Osteoblast (primary cell): ENCODE measurements around the gene ADGRL3. TPM values are rescaled to one million over a fixed set of nuclear protein-coding genes. Genes with fewer than 3 reads are reported as not detected.

Experiments used
- DNase-seq: peaks from one replicate; pipeline ENCODE4 v3.0.0; 2011; ENCODE audit warnings: low spot score, mixed read lengths; ENCODE audit not compliant: insufficient read length; ENCODE audit errors: missing footprints
- H2AFZ ChIP-seq: 2 replicates; pipeline ENCODE4 v1.6.0; 2011; ENCODE audit warnings: mild to moderate bottlenecking, low read length
- H3K27ac ChIP-seq: 2 replicates; pipeline ENCODE4 v1.5.1; 2011; ENCODE audit warnings: mild to moderate bottlenecking, low read depth, low read length, moderate library complexity
- H3K27me3 ChIP-seq: 2 replicates; pipeline ENCODE4 v1.6.0; 2012; ENCODE audit warnings: mild to moderate bottlenecking, control low read depth, inconsistent platforms, low read length, moderate library complexity; ENCODE audit not compliant: insufficient read depth
- H3K36me3 ChIP-seq: 2 replicates; pipeline ENCODE4 v1.5.1; 2011; ENCODE audit warnings: mild to moderate bottlenecking, low read length, control low read depth, moderate library complexity; ENCODE audit not compliant: insufficient read depth
- H3K4me1 ChIP-seq: 2 replicates; pipeline ENCODE4 v1.5.1; 2011; ENCODE audit warnings: mild to moderate bottlenecking, low read length, control low read depth, moderate library complexity; ENCODE audit not compliant: insufficient read depth
- H3K4me2 ChIP-seq: 2 replicates; pipeline ENCODE4 v1.6.0; 2011; ENCODE audit warnings: mild to moderate bottlenecking, low read length; ENCODE audit not compliant: insufficient read depth
- H3K4me3 ChIP-seq: fragments of 200-600 bp; sonication (generic); 3 replicates; pipeline ENCODE4 v1.5.1; 2012; ENCODE audit warnings: mild to moderate bottlenecking, low read length, inconsistent platforms; ENCODE audit not compliant: insufficient read depth
- H3K79me2 ChIP-seq: 2 replicates; pipeline ENCODE4 v1.6.0; 2012; ENCODE audit warnings: mild to moderate bottlenecking, low read length, control low read depth, inconsistent platforms; ENCODE audit not compliant: insufficient read depth
- H3K9me3 ChIP-seq: 2 replicates; pipeline ENCODE4 v1.5.1; 2011; ENCODE audit warnings: low read depth, low read length, control low read depth
- H4K20me1 ChIP-seq: 2 replicates; pipeline ENCODE4 v1.6.0; 2012; ENCODE audit warnings: mild to moderate bottlenecking, low read length, control low read depth; ENCODE audit not compliant: insufficient read depth
- CTCF ChIP-seq: IDR thresholded peaks from 2 replicates; pipeline ENCODE4 v1.5.1; 2011; ENCODE audit warnings: mild to moderate bottlenecking, low read depth, low read length, moderate library complexity; ENCODE audit errors: extremely low read depth
- total RNA-seq: library from RNA; depleted of rRNA; stranded (reverse); fragments of >200 nt; gene quantifications from 2 replicates; pipeline ENCODE4 v1.2.3, GENCODE V29; 2012

The ADGRL3 gene
- total RNA-seq, 1 donor, result not detected

DNA sequence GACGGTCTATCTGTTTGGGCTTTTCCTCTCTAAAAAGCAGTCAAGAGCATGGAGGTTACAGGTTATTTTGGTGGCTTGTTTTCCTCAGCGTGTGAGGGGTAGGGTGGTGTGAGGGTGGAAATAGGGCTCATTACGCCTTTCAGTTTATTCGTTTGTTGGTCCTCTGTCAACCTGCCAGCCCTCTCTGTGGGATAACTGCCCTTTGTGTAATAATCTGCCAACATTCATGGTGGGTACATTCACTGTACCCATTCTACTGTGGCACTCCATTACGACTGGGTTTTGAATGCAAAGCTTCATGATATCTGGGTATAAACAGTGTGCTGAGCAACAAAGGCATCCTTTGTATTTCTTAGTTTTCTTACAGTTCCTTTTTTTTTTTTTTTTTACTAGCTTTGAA, 136.4 kb downstream of the ADGRL3 start:
- no peaks in the 10 kb centered on the region for H4K20me1 ChIP-seq
- no peak for TF ChIP-seq CTCF
- no peaks in the 10 kb centered on the region for H3K27me3 ChIP-seq
- H3K9me3 ChIP-seq, result no peaks in the 10 kb centered on the region
- no peak overlapping the region for H2AFZ ChIP-seq
- no peak overlapping the region for H3K4me2 ChIP-seq
- H3K4me1 ChIP-seq, result no peaks in the 10 kb centered on the region
- no peak overlapping the region for H3K4me3 ChIP-seq
- no peaks in the 10 kb centered on the region for H3K36me3 ChIP-seq
- no peak overlapping the region for H3K27ac ChIP-seq
- H3K79me2 ChIP-seq, result no peaks in the 10 kb centered on the region
- DNase-seq, result peak; percentile 8

- no peaks in the 10 kb centered on the region for H3K27me3 ChIP-seq
- H3K4me3 ChIP-seq, result no peak overlapping the region
- H3K4me2 ChIP-seq, result no peak overlapping the region
- no peaks in the 10 kb centered on the region for H3K4me1 ChIP-seq
- H3K36me3 ChIP-seq, result no peaks in the 10 kb centered on the region
- no peaks in the 10 kb centered on the region for H4K20me1 ChIP-seq
- DNase-seq, result no peak
- no peak overlapping the region for H2AFZ ChIP-seq
- H3K79me2 ChIP-seq, result no peaks in the 10 kb centered on the region
- no peaks in the 10 kb centered on the region for H3K9me3 ChIP-seq
- TF ChIP-seq CTCF, result no peak
- no peak overlapping the region for H3K27ac ChIP-seq
Observed at GRCh38 chr4:61336916-61337315, 136.8 kb downstream of the ADGRL3 start.

DNA sequence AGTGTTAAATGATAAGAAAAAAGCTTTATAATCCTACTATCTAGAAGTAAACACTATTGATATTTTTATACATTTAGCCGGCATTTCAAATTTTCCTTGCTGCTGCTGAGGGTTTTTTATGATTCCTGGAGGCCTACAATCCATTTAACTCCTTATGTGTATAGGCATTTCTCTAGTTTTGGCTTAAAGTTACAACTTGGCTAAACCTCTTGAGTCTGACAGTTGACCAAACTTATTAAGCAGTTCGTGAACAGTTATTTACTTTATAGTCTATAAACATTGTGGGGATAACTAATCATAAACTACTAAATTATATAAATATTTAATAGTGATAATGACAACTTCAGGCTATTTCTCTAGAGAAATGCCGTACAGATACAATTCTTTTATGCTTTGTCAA, 141.9 kb downstream of the ADGRL3 start:
- no peak for TF ChIP-seq CTCF
- no peak for DNase-seq
- Histone ChIP-seq H3K27me3 (no peaks in the 10 kb centered on the region), H3K79me2 (no peaks in the 10 kb centered on the region), H3K27ac (no peak overlapping the region), H3K36me3 (no peaks in the 10 kb centered on the region), H3K4me3 (no peak overlapping the region), H4K20me1 (no peaks in the 10 kb centered on the region), H3K9me3 (no peaks in the 10 kb centered on the region), H3K4me2 (no peak overlapping the region), H3K4me1 (no peaks in the 10 kb centered on the region), H2AFZ (no peak overlapping the region)

DNA sequence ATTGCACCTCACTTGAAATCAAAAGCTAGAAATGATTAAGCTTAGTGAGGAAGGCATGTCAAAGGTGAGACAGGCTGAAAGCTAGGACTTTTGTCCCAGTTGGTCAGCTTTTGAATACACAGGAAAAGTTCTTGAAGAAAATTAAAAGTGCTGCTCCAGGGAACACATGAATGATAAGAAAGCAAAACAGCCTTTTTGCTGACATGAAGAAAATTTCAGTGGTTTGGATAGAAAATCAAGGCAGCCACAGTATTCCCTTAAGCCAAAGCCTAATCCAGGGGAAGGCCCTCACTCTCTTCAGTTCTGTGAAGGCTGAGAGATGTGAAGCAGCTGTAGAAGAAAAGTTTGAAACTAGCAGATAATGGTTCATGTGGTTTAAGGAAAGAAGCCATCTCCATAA, 150.8 kb downstream of the ADGRL3 start:
- H3K4me2 ChIP-seq, result no peak overlapping the region
- H3K27me3 ChIP-seq, result no peaks in the 10 kb centered on the region
- H4K20me1 ChIP-seq, result no peaks in the 10 kb centered on the region
- no peak overlapping the region for H2AFZ ChIP-seq
- TF ChIP-seq CTCF, result no peak
- H3K4me3 ChIP-seq, result no peak overlapping the region
- no peaks in the 10 kb centered on the region for H3K79me2 ChIP-seq
- H3K27ac ChIP-seq, result no peak overlapping the region
- no peaks in the 10 kb centered on the region for H3K4me1 ChIP-seq
- H3K9me3 ChIP-seq, result peaks cover 3% of the 10 kb centered on the region
- no peak for DNase-seq
- H3K36me3 ChIP-seq, result no peaks in the 10 kb centered on the region
